HG03103 (cell line): ENCODE results near the gene COL4A2.

Experiments used
- ATAC-seq: cut with Tn5 transposase; IDR thresholded peaks from one replicate; pipeline ENCODE4 v1.9.1; 2021; ENCODE audit warnings: low read depth; ENCODE audit not compliant: unreplicated experiment

COL4A2 gene

GRCh38 chr13:110501188-110501587 lies 194.1 kb downstream of the COL4A2 start:
- ATAC-seq, result no peak

DNA sequence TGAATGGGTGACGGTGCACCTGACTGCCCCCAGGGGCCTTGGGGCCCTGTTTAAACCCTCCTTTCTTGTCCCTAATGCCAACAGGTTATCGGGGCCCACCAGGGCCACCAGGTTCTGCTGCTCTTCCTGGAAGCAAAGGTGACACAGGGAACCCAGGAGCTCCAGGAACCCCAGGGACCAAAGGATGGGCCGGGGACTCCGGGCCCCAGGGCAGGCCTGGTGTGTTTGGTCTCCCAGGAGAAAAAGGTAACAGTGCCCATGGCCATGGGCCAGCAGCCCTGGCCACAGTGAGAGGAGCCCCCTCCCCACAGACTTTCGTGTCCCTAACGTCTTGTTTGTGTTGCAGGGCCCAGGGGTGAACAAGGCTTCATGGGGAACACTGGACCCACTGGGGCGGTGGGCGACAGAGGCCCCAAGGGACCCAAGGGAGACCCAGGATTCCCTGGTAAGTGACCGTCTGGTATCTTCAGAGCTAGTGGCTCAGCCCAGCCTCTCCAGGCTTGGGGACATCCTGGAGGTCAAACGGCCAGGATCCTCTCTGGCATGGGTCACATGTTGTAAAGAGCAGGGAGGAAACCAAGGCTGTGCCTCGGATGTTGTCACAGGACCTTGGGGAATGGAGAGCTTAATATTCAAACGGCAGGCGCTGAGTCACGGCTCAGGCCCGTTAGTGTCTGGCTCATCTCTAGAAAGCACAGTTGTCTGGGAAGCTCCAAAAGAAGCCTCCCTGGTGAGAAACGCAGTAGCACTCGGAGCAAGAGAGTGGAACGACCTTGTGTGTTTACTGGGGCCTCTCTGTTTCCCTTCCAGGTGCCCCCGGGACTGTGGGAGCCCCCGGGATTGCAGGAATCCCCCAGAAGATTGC lies 196.2 kb downstream of the COL4A2 start:
- no peak for ATAC-seq

- ATAC-seq, result no peak
Observed at GRCh38 chr13:110503979-110504499, 197.0 kb downstream of the COL4A2 start.

DNA sequence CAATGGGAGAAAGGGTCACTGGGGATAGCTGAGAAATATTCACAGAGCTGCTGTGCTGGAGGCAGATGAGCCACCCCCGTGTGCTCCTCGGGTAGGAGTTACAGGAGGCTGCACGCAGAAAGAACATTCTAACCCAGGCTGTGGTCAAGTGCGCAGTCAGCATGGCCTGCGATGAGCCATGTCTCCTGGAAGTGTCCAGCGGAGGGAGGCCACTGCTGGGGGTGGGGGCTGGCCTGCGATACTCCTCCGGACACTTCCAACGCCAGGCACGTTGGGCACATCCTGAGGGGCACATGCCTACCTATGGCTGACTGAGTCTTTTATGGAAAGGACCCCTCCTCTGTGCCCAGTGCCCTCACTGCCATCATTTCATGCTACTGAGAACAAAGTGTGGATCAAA lies 198.5 kb downstream of the COL4A2 start:
- ATAC-seq, result no peak

DNA sequence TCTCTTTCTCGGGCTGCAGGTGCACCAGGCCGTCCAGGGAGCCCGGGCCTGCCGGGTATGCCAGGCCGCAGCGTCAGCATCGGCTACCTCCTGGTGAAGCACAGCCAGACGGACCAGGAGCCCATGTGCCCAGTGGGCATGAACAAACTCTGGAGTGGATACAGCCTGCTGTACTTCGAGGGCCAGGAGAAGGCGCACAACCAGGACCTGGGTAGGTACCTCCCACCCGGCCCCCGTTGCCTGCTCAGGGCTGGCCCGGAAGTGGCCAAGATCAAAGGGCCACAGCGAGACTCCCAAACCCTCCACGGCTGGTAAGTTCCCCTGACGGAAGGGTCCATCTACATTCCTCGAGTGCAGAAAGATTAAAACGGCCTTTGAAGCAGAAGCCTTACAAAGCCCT lies 199.3 kb downstream of the COL4A2 start:
- no peak for ATAC-seq

DNA sequence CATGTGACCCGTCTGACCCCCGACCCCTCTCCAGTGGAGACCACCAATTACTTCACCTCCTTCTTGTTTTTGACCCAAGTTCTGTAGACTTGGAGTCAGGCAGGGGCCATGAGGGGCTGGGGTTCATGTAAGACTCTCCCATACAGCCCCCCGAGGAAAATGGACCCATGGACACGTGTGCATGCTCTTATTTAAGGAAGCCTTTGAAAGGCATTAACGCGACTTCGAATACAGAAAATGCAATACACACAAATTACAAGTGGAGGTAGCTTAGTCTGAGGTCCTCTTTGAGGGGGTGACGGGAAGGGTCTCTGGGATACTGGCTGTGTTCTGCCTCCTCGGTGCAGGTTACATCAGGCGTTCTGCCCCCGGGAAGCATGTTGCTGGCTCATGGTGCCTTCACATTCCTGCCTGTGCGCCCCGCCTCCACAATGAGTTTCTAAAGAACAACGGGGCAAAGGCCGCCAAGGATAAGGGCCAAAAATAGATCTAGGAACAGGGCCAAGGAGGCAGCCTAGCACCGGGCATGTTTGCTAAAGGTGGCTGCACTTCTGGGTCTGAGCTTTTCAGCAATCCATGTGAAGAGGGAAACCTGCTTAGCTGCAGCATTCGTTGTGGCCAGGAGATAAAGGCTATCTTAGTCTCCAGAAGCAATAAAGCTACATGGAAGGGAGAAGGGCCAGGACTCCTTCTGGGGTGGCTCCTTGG lies 199.9 kb downstream of the COL4A2 start:
- no peak for ATAC-seq

GRCh38 chr13:110507678-110508381 lies 200.7 kb downstream of the COL4A2 start:
- ATAC-seq, result no peak

DNA sequence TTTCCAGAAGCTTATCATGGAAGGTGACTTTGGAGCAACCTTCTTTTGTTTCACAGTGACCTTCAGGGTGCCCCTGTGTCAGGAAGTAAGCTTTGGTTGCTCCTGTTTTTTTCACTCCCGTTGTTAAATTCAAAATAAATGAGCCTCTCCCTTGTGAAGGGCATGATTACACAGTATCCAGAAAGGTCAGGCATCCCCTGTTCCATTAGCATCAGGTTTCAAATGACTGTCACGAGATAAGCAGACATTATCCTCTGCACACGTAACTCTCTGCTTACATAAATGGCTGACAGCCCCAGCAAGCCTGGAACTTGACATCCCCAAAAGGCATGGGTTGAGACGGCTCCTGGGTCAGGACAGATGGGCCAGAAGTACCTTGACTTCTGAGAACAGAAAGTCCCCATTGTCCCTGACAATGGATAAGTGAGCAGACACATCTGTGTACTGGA lies 202.4 kb downstream of the COL4A2 start:
- no peak for ATAC-seq

GRCh38 chr13:110509971-110510786 lies 203.1 kb downstream of the COL4A2 start:
- ATAC-seq, result peak; percentile 70

DNA sequence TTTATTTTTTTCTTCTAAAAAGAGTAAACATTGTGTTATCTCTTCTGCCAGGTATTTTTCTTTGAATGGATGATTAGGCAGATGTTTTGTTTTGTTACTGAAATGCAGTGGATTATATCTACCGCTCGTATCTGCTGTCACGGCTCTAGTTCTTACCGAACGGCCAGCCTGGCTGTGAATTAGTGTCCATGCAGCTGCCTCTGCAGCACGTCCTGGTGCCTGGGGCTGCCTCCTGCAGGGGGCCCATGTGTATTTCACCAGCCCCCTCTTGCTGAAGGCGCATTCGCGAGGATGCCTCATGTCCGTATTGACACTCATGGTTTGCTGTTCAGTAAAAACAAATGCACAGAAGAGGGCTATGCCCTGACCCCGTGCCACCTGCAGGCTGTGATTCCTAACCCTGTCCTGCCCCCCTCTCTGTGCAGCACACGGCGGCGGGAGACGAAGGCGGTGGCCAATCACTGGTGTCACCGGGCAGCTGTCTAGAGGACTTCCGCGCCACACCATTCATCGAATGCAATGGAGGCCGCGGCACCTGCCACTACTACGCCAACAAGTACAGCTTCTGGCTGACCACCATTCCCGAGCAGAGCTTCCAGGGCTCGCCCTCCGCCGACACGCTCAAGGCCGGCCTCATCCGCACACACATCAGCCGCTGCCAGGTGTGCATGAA lies 204.6 kb downstream of the COL4A2 start:
- no peak for ATAC-seq

DNA sequence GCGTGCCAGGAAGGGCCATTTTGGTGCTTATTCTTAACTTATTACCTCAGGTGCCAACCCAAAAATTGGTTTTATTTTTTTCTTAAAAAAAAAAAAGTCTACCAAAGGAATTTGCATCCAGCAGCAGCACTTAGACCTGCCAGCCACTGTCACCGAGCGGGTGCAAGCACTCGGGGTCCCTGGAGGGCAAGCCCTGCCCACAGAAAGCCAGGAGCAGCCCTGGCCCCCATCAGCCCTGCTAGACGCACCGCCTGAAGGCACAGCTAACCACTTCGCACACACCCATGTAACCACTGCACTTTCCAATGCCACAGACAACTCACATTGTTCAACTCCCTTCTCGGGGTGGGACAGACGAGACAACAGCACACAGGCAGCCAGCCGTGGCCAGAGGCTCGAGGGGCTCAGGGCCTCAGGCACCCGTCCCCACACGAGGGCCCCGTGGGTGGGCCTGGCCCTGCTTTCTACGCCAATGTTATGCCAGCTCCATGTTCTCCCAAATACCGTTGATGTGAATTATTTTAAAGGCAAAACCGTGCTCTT lies 205.2 kb downstream of the COL4A2 start:
- ATAC-seq, result no peak

DNA sequence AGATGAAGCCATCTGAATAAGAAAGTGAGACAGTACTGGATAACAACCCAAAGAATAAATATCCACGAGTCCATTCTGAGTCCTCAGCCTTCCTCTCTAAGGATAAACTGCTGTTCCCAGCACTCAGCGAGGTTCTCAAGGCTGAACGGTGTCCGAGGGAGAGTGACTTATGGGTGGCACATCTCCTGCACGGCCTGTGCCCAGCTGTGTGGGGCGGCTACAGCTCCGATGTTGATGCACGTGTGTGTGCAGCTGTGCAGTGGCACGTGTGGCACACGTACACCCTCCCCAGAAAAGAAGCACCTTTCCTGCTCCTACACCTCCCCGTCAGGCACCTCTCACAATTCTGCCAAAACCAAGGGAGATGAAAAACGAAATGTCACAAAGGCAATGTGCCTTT lies 209.4 kb downstream of the COL4A2 start:
- no peak for ATAC-seq

GRCh38 chr13:110517505-110518225 lies 210.6 kb downstream of the COL4A2 start:
- no peak for ATAC-seq

GRCh38 chr13:110518226-110518525 lies 211.1 kb downstream of the COL4A2 start:
- no peak for ATAC-seq

GRCh38 chr13:110518571-110518970 lies 211.5 kb downstream of the COL4A2 start:
- no peak for ATAC-seq

GRCh38 chr13:110519046-110519445 lies 212.0 kb downstream of the COL4A2 start:
- no peak for ATAC-seq

- ATAC-seq, result no peak
Observed at GRCh38 chr13:110519506-110519905, 212.4 kb downstream of the COL4A2 start.

DNA sequence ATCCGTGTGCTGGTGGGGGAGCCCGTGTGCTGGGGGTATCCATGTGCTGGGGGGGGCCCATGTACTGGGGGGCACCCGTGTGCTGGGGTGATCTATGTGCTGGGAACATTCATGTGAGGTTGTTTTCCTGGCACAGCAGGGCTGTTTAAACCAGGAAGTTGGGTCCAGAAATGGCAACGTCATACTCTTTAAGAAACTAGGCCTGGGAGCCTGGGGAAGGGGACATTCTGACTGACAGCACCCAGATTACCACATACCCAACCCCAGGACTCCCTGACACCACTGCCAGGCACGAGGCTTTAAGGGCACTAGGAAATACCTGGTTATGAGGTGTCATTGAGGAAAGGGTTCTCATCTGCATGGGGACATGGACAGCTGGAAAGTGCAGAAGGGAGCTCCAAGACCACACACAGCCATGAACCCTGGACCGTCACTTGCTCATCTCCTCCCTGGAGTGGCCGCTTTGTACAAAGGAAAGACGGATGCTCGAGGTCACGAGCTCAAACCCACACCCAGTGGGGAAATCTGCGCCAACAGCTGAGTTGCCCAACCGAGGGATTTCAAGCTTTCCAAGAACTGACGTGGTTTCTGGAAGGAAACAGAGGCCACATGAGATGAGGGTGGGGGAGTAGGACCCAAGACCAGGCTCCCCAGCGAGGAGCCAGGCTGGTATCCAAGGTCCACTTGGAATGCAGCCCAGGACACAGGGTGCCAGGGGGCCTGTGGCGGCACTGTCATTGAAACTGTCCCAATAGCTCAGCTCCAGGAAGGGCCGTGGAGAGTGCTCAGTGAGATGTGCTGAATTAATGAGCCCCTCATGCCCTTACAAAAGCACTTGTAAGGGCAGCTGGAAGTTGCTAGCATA lies 213.6 kb downstream of the COL4A2 start:
- ATAC-seq, result no peak
